ENCODE measurements around the gene ITIH4. TPM values are rescaled to one million over a fixed set of nuclear protein-coding genes. Genes with fewer than 3 reads are reported as not detected.

ITIH4 gene
- total RNA-seq, 1 donor from 2014 or later, result 2.8 TPM

DNA sequence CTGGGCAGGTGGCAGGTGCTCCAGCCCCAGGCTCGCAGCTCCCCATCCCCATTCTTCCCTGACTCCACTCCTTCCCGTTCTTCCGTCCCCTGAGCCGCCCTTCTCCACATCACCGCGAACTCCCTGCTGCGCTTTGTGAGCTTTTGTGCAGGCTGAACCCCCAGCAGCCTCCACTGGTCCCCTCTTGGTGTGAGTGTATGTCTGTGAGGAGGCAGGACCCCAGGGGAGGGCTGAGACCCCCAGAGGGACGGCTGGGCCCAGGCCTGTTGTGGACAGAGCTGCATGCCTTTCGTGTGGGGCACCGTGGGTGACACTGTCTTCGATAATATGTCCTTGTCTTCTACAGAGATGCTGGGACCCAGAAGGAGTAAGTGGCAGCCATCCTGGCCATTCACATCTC is 43.2 kb downstream of the ITIH4 start:
- Mint-ChIP-seq H3K9me3 (ENCODE audit: unreplicated experiment) (peaks cover 5% of the 10 kb centered on the region), H3K4me3 (ENCODE audit: unreplicated experiment) (no peak overlapping the region), H3K4me1 (ENCODE audit: low read depth, unreplicated experiment) (no peaks in the 10 kb centered on the region), H3K27me3 (ENCODE audit: low read depth, unreplicated experiment) (peaks cover 53% of the 10 kb centered on the region), H3K36me3 (ENCODE audit: low read depth, unreplicated experiment) (no peaks in the 10 kb centered on the region), H3K27ac (ENCODE audit: unreplicated experiment) (no peak overlapping the region)
- FAIRE-seq, result no peak
- no peak overlapping the region for H3K4me3 ChIP-seq (ENCODE audit: insufficient read depth, low read depth, low read length)
- TF ChIP-seq, protein P1, sequence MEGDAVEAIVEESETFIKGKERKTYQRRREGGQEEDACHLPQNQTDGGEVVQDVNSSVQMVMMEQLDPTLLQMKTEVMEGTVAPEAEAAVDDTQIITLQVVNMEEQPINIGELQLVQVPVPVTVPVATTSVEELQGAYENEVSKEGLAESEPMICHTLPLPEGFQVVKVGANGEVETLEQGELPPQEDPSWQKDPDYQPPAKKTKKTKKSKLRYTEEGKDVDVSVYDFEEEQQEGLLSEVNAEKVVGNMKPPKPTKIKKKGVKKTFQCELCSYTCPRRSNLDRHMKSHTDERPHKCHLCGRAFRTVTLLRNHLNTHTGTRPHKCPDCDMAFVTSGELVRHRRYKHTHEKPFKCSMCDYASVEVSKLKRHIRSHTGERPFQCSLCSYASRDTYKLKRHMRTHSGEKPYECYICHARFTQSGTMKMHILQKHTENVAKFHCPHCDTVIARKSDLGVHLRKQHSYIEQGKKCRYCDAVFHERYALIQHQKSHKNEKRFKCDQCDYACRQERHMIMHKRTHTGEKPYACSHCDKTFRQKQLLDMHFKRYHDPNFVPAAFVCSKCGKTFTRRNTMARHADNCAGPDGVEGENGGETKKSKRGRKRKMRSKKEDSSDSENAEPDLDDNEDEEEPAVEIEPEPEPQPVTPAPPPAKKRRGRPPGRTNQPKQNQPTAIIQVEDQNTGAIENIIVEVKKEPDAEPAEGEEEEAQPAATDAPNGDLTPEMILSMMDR (IDR thresholded peaks at IDR 0.05; ENCODE audit: insufficient read depth, low read depth, low read length), result no peak
- TF ChIP-seq EZH2 (IDR thresholded peaks at IDR 0.05; ENCODE audit: insufficient read depth, low read length), result no peak
- H3K9ac ChIP-seq (ENCODE audit: low read length), result no peak overlapping the region
- no peak overlapping the region for H2AFZ ChIP-seq (ENCODE audit: low read depth, low read length)
- no peaks in the 10 kb centered on the region for H3K79me2 ChIP-seq (ENCODE audit: insufficient read depth, low read length)
- H3K4me1 ChIP-seq (ENCODE audit: insufficient read depth, low read length), result no peaks in the 10 kb centered on the region
- no peak for DNase-seq (ENCODE audit: low read depth)
- H3K27me3 ChIP-seq (ENCODE audit: insufficient read depth, low read length), result peaks cover 8% of the 10 kb centered on the region
- H3K4me2 ChIP-seq (ENCODE audit: low read length), result no peak overlapping the region
- no peaks in the 10 kb centered on the region for H3K36me3 ChIP-seq (ENCODE audit: insufficient read depth, low read length)
- no peak overlapping the region for H3K27ac ChIP-seq (ENCODE audit: low read depth, low read length)
- H3K9me3 ChIP-seq (ENCODE audit: insufficient read depth, low read depth, low read length), result no peaks in the 10 kb centered on the region
- no peaks in the 10 kb centered on the region for H4K20me1 ChIP-seq (ENCODE audit: insufficient read depth, low read length)

DNA sequence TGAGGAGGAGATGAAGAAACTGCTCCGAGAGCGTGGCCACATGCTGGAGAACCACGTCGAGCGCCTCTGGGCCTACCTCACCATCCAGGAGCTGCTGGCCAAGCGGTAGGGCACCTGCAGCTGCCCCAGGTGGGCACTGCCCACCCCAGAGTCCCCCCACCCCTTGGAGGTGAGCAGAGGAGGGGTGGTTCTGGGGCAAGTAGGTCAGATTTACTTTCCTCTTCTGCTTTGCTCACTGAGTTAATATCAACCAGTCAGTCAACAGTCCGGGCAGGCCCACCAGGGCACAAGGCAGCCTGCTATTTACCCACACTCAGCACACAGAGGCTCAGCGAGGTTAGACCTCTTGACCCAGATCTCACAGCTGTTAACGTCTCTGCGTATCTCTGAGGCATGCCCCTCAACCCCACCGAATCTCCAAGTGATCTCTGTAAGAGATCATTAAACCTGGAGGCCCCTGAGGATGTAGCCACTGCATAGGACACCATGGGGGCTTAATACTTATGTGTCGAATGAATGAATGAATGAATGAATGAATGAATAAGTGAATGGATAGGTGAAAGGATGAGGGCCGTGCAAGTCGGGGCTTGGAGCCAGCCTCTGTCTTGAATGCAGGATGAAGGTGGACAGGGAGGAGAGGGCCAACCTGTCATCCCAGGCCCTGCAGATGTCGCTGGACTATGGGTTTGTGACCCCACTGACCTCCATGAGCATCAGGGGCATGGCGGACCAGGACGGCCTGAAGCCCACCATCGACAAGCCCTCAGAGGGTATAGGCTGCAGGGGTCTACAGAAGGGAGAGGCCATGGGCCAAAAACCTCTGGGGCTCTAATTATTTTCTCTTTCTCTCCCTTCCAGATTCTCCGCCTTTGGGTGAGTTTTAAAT is 43.9 kb downstream of the ITIH4 start:
- H3K4me2 ChIP-seq (ENCODE audit: low read length), result no peak overlapping the region
- no peak overlapping the region for H3K4me3 ChIP-seq (ENCODE audit: insufficient read depth, low read depth, low read length)
- peaks cover 15% of the 10 kb centered on the region for H3K27me3 ChIP-seq (ENCODE audit: insufficient read depth, low read length)
- H3K9ac ChIP-seq (ENCODE audit: low read length), result no peak overlapping the region
- DNase-seq (ENCODE audit: low read depth), result no peak
- TF ChIP-seq, protein P1 (IDR thresholded peaks at IDR 0.05; ENCODE audit: insufficient read depth, low read depth, low read length), result no peak
- no peak for TF ChIP-seq EZH2 (IDR thresholded peaks at IDR 0.05; ENCODE audit: insufficient read depth, low read length)
- no peaks in the 10 kb centered on the region for H3K4me1 ChIP-seq (ENCODE audit: insufficient read depth, low read length)
- no peaks in the 10 kb centered on the region for H3K36me3 ChIP-seq (ENCODE audit: insufficient read depth, low read length)
- Mint-ChIP-seq H3K4me1 (ENCODE audit: low read depth, unreplicated experiment) (no peaks in the 10 kb centered on the region), H3K27me3 (ENCODE audit: low read depth, unreplicated experiment) (peaks cover 56% of the 10 kb centered on the region), H3K9me3 (ENCODE audit: unreplicated experiment) (peaks cover 5% of the 10 kb centered on the region), H3K36me3 (ENCODE audit: low read depth, unreplicated experiment) (no peaks in the 10 kb centered on the region), H3K4me3 (ENCODE audit: unreplicated experiment) (no peak overlapping the region), H3K27ac (ENCODE audit: unreplicated experiment) (no peak overlapping the region)
- H3K27ac ChIP-seq (ENCODE audit: low read depth, low read length), result no peak overlapping the region
- no peaks in the 10 kb centered on the region for H3K79me2 ChIP-seq (ENCODE audit: insufficient read depth, low read length)
- no peak overlapping the region for H2AFZ ChIP-seq (ENCODE audit: low read depth, low read length)
- no peaks in the 10 kb centered on the region for H4K20me1 ChIP-seq (ENCODE audit: insufficient read depth, low read length)
- no peak for FAIRE-seq
- H3K9me3 ChIP-seq (ENCODE audit: insufficient read depth, low read depth, low read length), result no peaks in the 10 kb centered on the region

Data from astrocyte (in vitro differentiated cells and primary cell).